CD8-positive, alpha-beta memory T cell (primary cell): ENCODE results near the gene CD74. TPM values are rescaled to one million over a fixed set of nuclear protein-coding genes. Genes with fewer than 3 reads are reported as not detected.

Experiments used
- CTCF ChIA-PET: fragments of 350-600 bp; sonication (Branson Sonifier 250); formaldehyde crosslinking; loops from one replicate; lab custom pipeline; 2021; ENCODE audit warnings: antibody characterized with exemption; lab: Charles Lee
- POLR2A ChIA-PET: fragments of 350-600 bp; sonication (Branson Sonifier 250); formaldehyde crosslinking; loops from one replicate; lab custom pipeline; 2021; ENCODE audit warnings: antibody characterized with exemption; lab: Charles Lee
- DNase-seq, 5 donors: peaks; one replicate each; pipeline versions ENCODE4 v3.0.0 to v3.0.0-alpha.2; 2020 to 2022; ENCODE audit warnings: mixed read lengths in 1 of 5
- H3K27ac ChIP-seq: one replicate; pipeline ENCODE4 v1.7.0; 2013; ENCODE audit warnings: low read depth, mild to moderate bottlenecking, low read length, moderate library complexity
- H3K27me3 ChIP-seq: 2 replicates; pipeline ENCODE4 v1.7.0; 2013; ENCODE audit warnings: low read length, mild to moderate bottlenecking; ENCODE audit not compliant: insufficient read depth, poor library complexity, severe bottlenecking
- H3K36me3 ChIP-seq: 2 replicates; pipeline ENCODE4 v1.7.0; 2013; ENCODE audit warnings: mild to moderate bottlenecking, low read length, moderate library complexity; ENCODE audit not compliant: insufficient read depth
- H3K4me1 ChIP-seq: 2 replicates; pipeline ENCODE4 v1.7.0; 2013; ENCODE audit warnings: mild to moderate bottlenecking, low read length, moderate library complexity; ENCODE audit not compliant: insufficient read depth
- H3K4me3 ChIP-seq: 2 replicates; pipeline ENCODE4 v1.7.0; 2013; ENCODE audit warnings: mild to moderate bottlenecking, low read length
- H3K9me3 ChIP-seq: 2 replicates; pipeline ENCODE4 v1.7.0; 2013; ENCODE audit warnings: mild to moderate bottlenecking, low read length
- H3K27ac Mint-ChIP-seq, 8 donors: one replicate each; pipeline ENCODE4 v1.8.0; 2020 to 2021; ENCODE audit warnings: mixed read lengths in 8 of 8, mild to moderate bottlenecking in 6 of 8, inconsistent platforms in 3 of 8, moderate library complexity in 3 of 8
- H3K27me3 Mint-ChIP-seq, 2 donors: one replicate each; pipeline ENCODE4 v1.8.0; 2020 to 2021; ENCODE audit warnings: mixed read lengths in 2 of 2, mild to moderate bottlenecking in 1 of 2, moderate library complexity in 1 of 2
- H3K36me3 Mint-ChIP-seq, 3 donors: one replicate each; pipeline ENCODE4 v1.8.0; 2020 to 2021; ENCODE audit warnings: mixed read lengths in 3 of 3, inconsistent platforms in 1 of 3, mild to moderate bottlenecking in 1 of 3
- H3K4me1 Mint-ChIP-seq, 3 donors: one replicate each; pipeline ENCODE4 v1.8.0; 2020 to 2021; ENCODE audit warnings: mixed read lengths in 3 of 3, inconsistent platforms in 1 of 3, mild to moderate bottlenecking in 1 of 3
- H3K4me3 Mint-ChIP-seq, 7 donors: one replicate each; pipeline ENCODE4 v1.8.0; 2020 to 2021; ENCODE audit warnings: mixed read lengths in 7 of 7, mild to moderate bottlenecking in 6 of 7, moderate library complexity in 4 of 7, inconsistent platforms in 2 of 7
- H3K9me3 Mint-ChIP-seq, 5 donors: one replicate each; pipeline ENCODE4 v1.8.0; 2020 to 2022; ENCODE audit warnings: mixed read lengths in 5 of 5, mild to moderate bottlenecking in 3 of 5, moderate library complexity in 2 of 5, inconsistent platforms in 1 of 5
- polyA plus RNA-seq: library from polyadenylated mRNA; unstranded; fragments of 300-500 nt; fragmentation: Illumina TruSeq; gene quantifications from one replicate; pipeline ENCODE4 v1.2.3, GENCODE V29; 2021
- total RNA-seq, 2 experiments: library from RNA; stranded (reverse); gene quantifications; one replicate each; pipeline ENCODE4 v1.2.3, GENCODE V29; 2021

CD74 gene
- total and polyA plus RNA-seq, 3 experiments from 2014 or later, result 319 to 1,273 (median 324) TPM

DNA sequence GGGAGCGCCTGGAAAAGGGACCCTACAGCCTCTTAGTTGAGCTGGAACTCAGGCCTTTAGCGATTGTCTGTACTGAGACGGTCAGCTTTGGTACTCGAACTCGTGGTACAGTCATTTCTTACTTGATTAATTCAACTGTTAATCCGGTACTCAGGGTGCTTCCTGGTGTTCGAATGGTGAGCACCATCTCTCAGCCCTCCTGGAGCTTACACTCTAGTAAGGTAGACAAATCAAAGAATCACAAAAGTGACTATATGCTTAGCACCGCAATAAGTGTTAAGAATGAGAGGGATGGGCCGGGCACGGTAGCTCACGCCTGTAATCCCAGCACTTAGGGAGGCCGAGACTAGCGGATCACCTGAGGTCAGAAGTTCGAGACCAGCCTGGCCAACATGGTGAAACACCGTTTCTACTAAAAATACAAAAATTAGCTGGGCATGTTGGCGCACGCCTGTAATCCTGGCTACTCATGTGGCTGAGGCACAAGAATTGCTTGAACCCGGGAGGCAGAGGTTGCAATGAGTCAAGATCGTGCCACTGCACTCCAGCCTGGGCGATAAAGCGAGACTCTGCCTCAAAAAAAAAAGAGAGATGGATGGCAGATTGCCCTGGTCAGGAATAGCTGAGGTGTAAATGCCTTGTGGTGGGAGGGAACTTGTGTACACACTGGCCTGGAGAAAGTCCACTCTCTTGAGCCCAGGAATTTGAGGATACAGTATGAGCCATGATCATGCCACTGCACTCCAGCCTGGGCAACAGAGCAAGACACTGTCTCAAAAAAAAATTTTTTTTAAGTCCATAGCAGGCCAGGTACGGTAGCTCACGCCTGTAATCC lies 54.2 kb downstream of the CD74 start:
- peak overlapping the region; percentile 78 for H3K27ac ChIP-seq
- H3K9me3 ChIP-seq, result no peaks in the 10 kb centered on the region
- H3K4me1 Mint-ChIP-seq, result peaks cover 57 to 67% (median 60%) of the 10 kb centered on the region in 3 donors
- POLR2A ChIA-PET, result interaction anchor here (1.6 kb wide), 1 partner anchor 52 kb away, joined by 4 read pairs; no protein-coding TSS in a partner anchor
- H3K36me3 Mint-ChIP-seq, result peaks cover 3 to 41% (median 17%) of the 10 kb centered on the region in 3 donors
- H3K4me3 ChIP-seq, result peak overlapping the region; percentile 61
- H3K4me1 ChIP-seq, result peaks cover 35% of the 10 kb centered on the region
- no peak for DNase-seq
- peak overlapping the region; percentile 81 to 95 (median 90) for H3K4me3 Mint-ChIP-seq
- CTCF ChIA-PET, result interaction anchor here (1.1 to 1.7 kb wide), 2 partner anchors 54 to 91 kb away, joined by 4 to 8 read pairs; partner anchors contain the start of genes CD74 and RPS14
- peak overlapping the region; percentile 61 to 97 (median 87) for H3K27ac Mint-ChIP-seq
- H3K27me3 Mint-ChIP-seq, result peaks cover 0 to 2% of the 10 kb centered on the region in 2 donors
- no peaks in the 10 kb centered on the region for H3K27me3 ChIP-seq
- no peaks in the 10 kb centered on the region for H3K9me3 Mint-ChIP-seq
- H3K36me3 ChIP-seq, result peaks cover 25% of the 10 kb centered on the region

DNA sequence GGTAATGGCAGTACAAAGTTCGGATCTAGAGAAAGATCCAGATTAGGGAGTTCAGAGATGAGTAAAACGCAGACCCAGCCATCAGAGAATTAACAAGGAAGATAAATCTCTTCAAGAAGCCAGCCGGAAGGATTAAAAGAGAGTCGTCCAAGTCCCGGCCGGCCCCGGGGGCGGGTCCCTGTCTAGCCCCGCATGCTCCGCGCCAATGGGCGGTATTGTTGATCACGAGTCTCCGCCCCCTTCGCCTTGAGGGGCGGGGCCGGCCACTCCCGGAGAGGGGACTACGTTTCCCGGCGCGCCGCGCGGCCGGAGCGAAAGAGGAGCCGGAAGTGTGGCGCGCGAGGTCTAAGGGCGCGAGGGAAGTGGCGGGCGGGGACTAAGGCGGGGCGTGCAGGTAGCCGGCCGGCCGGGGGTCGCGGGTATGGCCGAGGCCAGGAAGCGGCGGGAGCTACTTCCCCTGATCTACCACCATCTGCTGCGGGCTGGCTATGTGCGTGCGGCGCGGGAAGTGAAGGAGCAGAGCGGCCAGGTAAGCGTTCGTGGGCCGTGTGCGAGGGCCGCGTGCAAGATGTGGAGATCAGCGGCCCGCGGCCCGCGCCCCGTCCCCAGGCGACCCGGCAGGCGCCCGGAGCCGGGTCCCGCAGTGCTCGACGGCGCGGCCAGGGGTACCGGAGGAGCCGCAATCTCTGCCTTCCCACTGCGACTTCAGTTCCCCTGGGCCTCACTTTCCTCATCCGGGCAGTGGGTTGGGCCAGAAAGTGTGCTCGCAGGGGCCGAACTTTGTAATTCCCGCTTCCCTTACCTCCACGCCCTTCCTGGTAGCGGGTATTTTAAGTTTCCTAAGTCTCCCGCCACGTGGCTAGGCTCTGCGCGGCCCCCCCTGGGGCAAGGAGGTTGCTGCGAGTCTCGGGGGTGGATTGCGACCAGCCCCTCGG lies 55.1 kb downstream of the CD74 start, which contains the start of gene TCOF1:
Gene TCOF1, plus strand, starts transcription at position 372 of the 935 bp plus-strand sequence. Its CDS starts 50 bp downstream, at position 422.
- peak within 1 kb of the TSS; percentile 82 to 97 (median 94) for H3K27ac Mint-ChIP-seq
- H3K36me3 Mint-ChIP-seq, result peaks cover 0 to 32% (median 9%) of the 10 kb centered on the region in 3 donors
- Histone ChIP-seq H3K27me3 (no peaks in the 10 kb centered on the region), H3K4me3 (peak within 1 kb of the TSS; percentile 61), H3K4me1 (peaks cover 33% of the 10 kb centered on the region), H3K9me3 (no peaks in the 10 kb centered on the region), H3K27ac (peak within 1 kb of the TSS; percentile 78), H3K36me3 (peaks cover 16% of the 10 kb centered on the region)
- H3K4me1 Mint-ChIP-seq, result peaks cover 49 to 59% (median 51%) of the 10 kb centered on the region in 3 donors
- no peaks in the 10 kb centered on the region for H3K9me3 Mint-ChIP-seq
- ChIA-PET CTCF (interaction anchor here (1.1 to 1.7 kb wide), 2 partner anchors 55 to 92 kb away, joined by 4 to 8 read pairs; partner anchors contain the start of genes CD74 and RPS14), POLR2A (interaction anchor here (1.6 kb wide), 1 partner anchor 53 kb away, joined by 4 read pairs; no protein-coding TSS in a partner anchor)
- H3K4me3 Mint-ChIP-seq, result peak within 1 kb of the TSS; percentile 81 to 95 (median 90)
- peak; percentile 96 to 97 (median 97) for DNase-seq
- H3K27me3 Mint-ChIP-seq, result peaks cover 0 to 2% of the 10 kb centered on the region in 2 donors

DNA sequence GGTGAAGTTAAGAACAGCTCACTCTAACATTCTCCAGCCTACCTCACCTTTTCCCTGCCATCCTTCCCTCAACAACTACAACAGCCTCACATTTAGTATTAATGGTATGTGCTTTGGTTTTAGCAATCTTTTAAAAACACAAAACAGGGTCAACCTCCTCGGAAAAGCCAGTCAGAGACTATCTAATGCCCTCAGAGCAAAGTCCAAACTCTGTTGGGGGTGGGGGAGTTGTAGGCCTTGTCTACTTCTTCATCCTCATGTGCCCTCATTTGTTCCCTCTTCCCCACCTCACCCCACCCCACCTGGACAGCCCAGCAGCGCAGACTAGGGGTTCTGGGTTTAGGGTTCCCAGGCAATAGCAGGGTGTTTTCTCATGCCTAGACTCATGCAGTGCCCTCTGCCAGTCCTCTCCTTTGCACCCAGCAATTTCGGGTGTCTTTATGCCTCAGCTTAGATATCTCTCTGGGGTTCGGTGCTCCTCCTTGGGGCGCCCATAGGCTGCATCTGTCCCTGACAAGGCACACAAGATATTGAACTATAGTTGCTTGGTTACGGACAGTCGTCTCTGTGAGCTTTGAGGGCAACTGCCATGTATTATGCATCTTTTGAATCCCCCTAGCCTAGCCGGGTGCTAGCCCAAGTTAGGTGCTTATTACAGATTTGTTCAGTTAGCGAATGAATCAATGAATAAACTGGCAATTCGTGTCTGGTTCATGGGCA lies 56.0 kb downstream of the CD74 start:
- Mint-ChIP-seq H3K27ac (peak overlapping the region; percentile 82 to 97 (median 94)), H3K27me3 (peaks cover 0 to 2% of the 10 kb centered on the region in 2 donors), H3K36me3 (peaks cover 0 to 24% (median 5%) of the 10 kb centered on the region in 3 donors), H3K4me1 (peaks cover 42 to 50% (median 43%) of the 10 kb centered on the region in 3 donors), H3K9me3 (no peaks in the 10 kb centered on the region), H3K4me3 (peak overlapping the region; percentile 81 to 95 (median 90))
- H3K27ac ChIP-seq, result no peak overlapping the region
- peak overlapping the region; percentile 37 for H3K4me3 ChIP-seq
- no peaks in the 10 kb centered on the region for H3K27me3 ChIP-seq
- no peaks in the 10 kb centered on the region for H3K9me3 ChIP-seq
- peaks cover 28% of the 10 kb centered on the region for H3K4me1 ChIP-seq
- POLR2A ChIA-PET, result interaction anchor here (1.6 kb wide), 1 partner anchor 54 kb away, joined by 4 read pairs; no protein-coding TSS in a partner anchor
- CTCF ChIA-PET, result interaction anchor here (1.0 kb wide), 1 partner anchor 94 kb away, joined by 3 read pairs; no protein-coding TSS in a partner anchor
- DNase-seq, result no peak
- H3K36me3 ChIP-seq, result peaks cover 8% of the 10 kb centered on the region

DNA sequence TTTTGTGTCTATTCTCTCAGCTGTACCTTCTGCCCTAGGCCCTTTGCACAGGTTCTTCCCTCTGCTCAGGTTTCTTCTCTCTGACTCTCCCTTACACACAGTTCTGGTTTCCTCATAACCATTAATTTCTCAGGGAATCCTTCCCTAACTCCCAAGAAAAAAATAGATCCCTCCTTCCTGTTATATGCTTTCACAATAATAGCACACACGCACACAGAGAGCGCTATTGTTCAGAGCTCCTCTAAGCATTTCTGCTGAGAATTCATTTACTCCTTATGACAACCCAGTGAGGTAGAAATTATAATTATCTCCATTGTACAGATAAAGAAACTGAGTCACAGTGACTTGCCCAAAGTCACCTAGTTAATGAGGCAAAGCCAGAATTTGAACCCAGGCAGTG lies 56.9 kb downstream of the CD74 start:
- Mint-ChIP-seq H3K27ac (peak overlapping the region in 2 of 8 donors; percentile 6 to 14), H3K27me3 (peaks cover 0 to 2% of the 10 kb centered on the region in 2 donors), H3K4me3 (no peak overlapping the region), H3K36me3 (peaks cover 0 to 15% (median 2%) of the 10 kb centered on the region in 3 donors), H3K9me3 (no peaks in the 10 kb centered on the region), H3K4me1 (peaks cover 42 to 49% (median 43%) of the 10 kb centered on the region in 3 donors)
- no peak for DNase-seq
- H3K4me1 ChIP-seq, result peaks cover 35% of the 10 kb centered on the region
- no peaks in the 10 kb centered on the region for H3K9me3 ChIP-seq
- no peak overlapping the region for H3K4me3 ChIP-seq
- ChIA-PET POLR2A (no interaction called here), CTCF (interaction anchor here (1.0 kb wide), 1 partner anchor 94 kb away, joined by 3 read pairs; no protein-coding TSS in a partner anchor)
- H3K27ac ChIP-seq, result no peak overlapping the region
- H3K27me3 ChIP-seq, result no peaks in the 10 kb centered on the region
- H3K36me3 ChIP-seq, result no peaks in the 10 kb centered on the region

DNA sequence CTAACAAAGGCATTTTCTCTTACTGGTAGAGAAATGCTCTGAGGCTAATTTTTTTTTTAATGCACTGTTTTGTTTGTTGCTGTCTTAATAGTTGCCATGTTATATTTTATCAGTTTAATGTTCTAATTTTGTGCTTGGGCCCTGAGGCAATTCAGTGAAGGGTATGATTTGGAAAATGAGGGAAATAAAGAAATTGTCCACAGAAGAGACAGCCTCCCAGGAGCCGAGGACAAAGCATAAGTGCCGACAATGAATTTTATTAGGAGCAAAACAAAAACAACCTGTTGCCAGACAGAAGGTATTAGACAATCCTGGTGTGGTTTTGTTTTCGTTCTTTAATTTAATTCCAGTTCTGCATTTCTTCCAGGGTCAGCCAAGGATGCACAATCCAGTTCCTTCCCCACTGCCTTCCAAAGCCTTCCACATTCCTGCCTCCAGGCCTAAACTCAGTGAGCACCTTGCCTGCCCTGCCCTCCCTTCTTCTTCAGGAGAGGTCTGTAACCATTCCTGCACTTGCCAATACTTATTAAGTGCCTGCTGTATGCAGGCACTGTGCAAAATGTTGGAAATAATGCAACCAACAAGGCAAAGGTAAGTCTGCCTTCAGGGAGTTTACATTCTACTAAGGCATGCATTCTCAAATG lies 59.6 kb downstream of the CD74 start:
- H3K36me3 ChIP-seq, result no peaks in the 10 kb centered on the region
- ChIA-PET CTCF (interaction anchor here (0.9 kb wide), 1 partner anchor 9 kb away, joined by 3 read pairs; no protein-coding TSS in a partner anchor), POLR2A (no interaction called here)
- Mint-ChIP-seq H3K27ac (peak overlapping the region in 1 of 8 donors; percentile 61), H3K9me3 (no peaks in the 10 kb centered on the region), H3K4me1 (peaks cover 28 to 31% (median 28%) of the 10 kb centered on the region in 3 donors), H3K27me3 (peaks cover 0 to 2% of the 10 kb centered on the region in 2 donors), H3K36me3 (peaks cover 0 to 3% (median 0%) of the 10 kb centered on the region in 3 donors), H3K4me3 (no peak overlapping the region)
- H3K4me3 ChIP-seq, result no peak overlapping the region
- peaks cover 20% of the 10 kb centered on the region for H3K4me1 ChIP-seq
- H3K27me3 ChIP-seq, result no peaks in the 10 kb centered on the region
- no peak for DNase-seq
- no peaks in the 10 kb centered on the region for H3K9me3 ChIP-seq
- no peak overlapping the region for H3K27ac ChIP-seq

DNA sequence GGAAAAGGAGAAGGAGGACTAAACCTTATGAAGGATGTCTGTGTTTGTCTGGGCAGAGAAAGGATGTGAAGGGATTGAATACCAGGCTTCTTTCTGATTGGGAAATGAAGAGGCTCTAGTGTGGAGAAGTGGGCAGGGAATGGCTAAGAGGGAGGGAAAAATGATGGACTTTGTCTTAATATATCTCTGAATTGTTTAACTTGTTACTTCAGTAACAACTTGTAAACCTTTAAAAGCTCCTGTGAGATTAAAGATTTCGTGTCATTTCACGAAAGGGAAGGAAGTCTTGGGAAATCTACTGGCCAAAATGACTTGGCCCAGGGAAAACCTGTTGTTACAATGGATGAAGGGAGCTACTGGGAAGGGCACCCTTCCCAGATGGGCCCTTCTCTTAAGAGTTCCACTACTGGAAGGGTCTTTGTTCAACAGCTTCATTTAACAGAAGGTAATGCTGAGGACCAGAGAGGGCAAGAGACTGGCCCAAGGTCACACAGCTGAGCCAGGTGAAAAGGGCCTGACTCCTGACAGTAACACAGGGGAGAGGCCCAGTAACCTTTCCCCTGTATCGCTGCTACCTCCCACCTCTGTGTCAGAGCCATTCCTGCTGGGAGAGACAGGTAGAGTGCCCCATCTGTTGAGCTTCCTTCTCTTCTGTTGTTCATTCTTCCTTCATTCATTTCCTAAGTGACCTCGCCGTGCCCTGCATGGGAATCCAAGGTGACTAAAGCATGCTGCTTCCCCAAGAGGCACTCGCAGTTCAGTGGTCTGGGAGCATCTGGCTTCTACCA lies 60.3 kb downstream of the CD74 start:
- peak overlapping the region in 5 of 8 donors; percentile 22 to 97 (median 80) for H3K27ac Mint-ChIP-seq

More for the DNA sequence above, 60.3 kb downstream of the CD74 start:
- Mint-ChIP-seq H3K36me3 (no peaks in the 10 kb centered on the region), H3K27me3 (peaks cover 0 to 2% of the 10 kb centered on the region in 2 donors), H3K9me3 (no peaks in the 10 kb centered on the region), H3K4me3 (no peak overlapping the region), H3K4me1 (peaks cover 25 to 27% (median 25%) of the 10 kb centered on the region in 3 donors)
- no peak for DNase-seq
- CTCF ChIA-PET, result interaction anchor here (0.9 to 1.2 kb wide), 2 partner anchors 8 to 9 kb away, joined by 3 read pairs; no protein-coding TSS in a partner anchor
- no peaks in the 10 kb centered on the region for H3K9me3 ChIP-seq
- H3K36me3 ChIP-seq, result no peaks in the 10 kb centered on the region
- H3K4me1 ChIP-seq, result peaks cover 20% of the 10 kb centered on the region
- H3K27me3 ChIP-seq, result no peaks in the 10 kb centered on the region
- POLR2A ChIA-PET, result no interaction called here
- H3K27ac ChIP-seq, result no peak overlapping the region
- H3K4me3 ChIP-seq, result no peak overlapping the region
